ENCODE results near the gene ADAMTS7.
"Not testable (repeated sequence)": the region's sequence is repeated elsewhere in the genome, so short reads cannot be mapped to it uniquely, and the experiment has no call there.

ADAMTS7 gene, protein sequence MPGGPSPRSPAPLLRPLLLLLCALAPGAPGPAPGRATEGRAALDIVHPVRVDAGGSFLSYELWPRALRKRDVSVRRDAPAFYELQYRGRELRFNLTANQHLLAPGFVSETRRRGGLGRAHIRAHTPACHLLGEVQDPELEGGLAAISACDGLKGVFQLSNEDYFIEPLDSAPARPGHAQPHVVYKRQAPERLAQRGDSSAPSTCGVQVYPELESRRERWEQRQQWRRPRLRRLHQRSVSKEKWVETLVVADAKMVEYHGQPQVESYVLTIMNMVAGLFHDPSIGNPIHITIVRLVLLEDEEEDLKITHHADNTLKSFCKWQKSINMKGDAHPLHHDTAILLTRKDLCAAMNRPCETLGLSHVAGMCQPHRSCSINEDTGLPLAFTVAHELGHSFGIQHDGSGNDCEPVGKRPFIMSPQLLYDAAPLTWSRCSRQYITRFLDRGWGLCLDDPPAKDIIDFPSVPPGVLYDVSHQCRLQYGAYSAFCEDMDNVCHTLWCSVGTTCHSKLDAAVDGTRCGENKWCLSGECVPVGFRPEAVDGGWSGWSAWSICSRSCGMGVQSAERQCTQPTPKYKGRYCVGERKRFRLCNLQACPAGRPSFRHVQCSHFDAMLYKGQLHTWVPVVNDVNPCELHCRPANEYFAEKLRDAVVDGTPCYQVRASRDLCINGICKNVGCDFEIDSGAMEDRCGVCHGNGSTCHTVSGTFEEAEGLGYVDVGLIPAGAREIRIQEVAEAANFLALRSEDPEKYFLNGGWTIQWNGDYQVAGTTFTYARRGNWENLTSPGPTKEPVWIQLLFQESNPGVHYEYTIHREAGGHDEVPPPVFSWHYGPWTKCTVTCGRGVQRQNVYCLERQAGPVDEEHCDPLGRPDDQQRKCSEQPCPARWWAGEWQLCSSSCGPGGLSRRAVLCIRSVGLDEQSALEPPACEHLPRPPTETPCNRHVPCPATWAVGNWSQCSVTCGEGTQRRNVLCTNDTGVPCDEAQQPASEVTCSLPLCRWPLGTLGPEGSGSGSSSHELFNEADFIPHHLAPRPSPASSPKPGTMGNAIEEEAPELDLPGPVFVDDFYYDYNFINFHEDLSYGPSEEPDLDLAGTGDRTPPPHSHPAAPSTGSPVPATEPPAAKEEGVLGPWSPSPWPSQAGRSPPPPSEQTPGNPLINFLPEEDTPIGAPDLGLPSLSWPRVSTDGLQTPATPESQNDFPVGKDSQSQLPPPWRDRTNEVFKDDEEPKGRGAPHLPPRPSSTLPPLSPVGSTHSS (N-terminal part only)

DNA sequence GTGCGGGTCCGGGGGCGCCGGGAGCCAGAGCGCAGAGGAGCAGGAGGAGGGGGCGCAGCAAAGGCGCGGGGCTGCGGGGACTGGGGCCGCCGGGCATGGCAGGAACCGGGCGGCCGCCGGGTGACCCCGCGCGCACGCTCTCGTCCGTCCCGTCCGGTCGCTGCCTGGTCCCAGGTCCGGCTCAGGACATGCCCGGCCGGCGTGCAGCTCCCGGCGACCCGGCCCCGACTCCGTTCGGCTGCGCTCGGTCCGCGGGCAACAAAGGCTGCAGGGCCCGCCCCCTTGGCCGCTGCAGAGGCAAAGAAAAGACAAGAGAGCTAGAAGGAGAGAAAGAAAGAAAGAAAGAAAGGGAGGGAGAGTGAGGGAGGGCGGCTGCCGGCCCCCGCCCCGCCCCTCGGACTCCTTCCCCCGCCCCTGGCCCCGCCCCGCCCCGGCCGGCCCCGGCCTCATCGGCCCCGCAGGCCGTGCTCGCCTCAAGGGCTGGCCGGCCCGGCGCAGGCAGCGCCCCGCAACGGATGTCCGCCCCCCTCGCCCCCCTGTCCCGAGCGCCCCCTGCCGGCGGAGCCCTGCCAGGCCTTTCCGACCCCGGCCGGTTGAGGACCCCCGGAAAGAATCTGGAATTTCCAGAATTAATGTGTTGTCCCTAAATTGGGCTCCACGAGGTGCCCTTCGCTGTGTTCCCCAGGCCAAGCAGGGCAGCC lies at the start of gene ADAMTS7:
Gene ADAMTS7 (minus strand): TSS at position 341 of the 701 bp plus-strand sequence. CDS start 244 bp downstream, at position 97.
- DNase-seq (ENCODE audit: low read depth): peak; percentile 77

DNA sequence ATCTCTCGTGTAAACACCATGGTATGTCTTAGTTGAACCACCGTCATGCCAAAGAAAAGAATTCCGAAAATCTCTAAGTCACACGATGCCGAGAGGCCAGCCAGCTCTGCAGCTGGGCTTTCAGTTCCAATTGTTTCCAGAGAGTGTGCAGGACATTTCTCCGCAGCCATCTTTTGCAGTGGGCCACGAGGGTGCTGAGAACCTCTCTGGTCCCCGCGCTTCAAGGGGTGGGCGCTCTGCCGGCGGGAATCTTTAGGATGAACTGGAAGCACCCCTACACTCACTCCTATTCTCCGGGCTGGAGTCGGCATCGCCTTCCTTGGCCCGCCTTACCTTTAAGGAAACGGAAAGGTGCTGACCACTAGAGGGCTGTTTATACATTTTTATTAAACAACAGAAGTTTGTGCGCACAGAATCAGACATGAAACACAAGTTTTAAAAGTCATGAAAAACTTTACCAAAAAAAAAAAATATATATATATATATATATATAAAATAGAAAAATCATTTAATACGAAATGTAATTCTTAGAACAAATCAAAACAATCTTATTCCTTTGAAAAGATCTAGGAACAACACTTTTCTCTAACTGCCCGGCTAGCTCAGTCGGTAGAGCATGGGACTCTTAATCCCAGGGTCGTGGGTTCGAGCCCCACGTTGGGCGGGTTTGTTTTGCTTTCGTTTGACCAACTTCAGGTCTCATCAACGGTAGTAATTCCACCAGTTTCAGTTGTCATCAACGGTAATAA lies 48.9 kb upstream of the ADAMTS7 start:
- DNase-seq (ENCODE audit: low read depth): peak; percentile 89

DNA sequence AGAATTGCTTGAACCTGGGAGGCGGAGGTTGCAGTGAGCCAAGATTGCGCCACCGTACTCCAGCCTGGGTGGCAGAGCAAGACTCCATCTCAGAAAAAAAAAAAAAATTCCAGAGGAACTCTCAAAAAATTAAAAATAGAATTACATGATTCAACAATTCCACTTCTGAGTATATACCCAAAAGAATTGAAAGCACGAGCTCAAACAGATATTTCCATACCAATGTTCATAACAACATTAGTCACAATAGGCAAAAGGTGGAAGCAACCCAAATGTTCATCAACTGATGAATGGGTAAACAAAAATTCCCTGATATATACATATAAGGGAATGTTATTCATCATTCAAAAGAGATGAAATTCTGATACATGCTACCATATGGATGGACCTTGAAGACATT lies 44.5 kb upstream of the ADAMTS7 start:
- peak; percentile 17 for DNase-seq (ENCODE audit: low read depth)

DNA sequence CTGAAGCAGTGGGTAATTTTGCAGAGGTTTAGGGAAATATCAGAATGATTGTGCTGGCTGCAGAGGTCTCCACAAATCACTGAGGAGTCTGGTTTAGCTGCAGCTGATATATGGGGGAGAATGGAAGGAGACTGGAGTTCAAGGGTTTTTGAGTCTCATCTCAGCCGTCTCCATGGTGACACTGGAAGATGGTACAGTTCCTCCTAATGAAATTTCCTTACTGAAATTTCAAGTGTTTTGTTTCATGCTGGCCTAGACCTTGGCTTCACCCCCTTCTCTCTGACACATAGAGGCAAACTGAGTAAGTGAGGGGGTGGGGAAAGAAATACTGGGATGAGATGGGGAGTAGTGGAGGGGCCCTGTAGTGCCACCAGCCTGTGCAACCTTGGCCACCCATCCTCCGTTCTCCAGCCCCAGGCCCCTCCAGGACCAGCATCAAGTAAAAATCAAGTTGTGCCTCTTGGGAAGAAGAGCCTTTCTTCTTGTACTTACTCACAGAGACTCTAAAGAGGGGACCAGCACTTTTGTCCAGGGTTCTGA lies 43.6 kb upstream of the ADAMTS7 start:
- DNase-seq (ENCODE audit: low read depth): no peak

DNA sequence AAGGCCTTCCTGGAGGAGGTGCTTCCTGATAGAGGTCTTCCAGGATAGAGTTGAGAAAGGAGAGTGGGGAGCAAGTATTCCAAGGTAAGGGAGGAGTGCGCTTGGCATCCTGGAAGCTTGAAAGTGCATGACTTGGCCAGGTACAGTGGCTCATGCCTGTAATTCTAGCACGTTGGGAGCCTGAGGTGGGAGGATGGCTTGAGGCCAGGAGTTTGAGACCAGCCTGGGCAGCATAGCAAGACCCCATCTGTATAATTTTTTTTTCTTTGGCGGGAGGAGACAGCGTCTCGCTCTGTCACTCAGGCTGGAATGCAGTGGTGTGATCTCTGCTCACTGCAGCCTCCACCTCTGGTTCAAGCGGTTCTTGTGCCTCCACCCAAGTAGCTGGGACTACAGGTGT lies 42.2 kb upstream of the ADAMTS7 start:
- no peak for DNase-seq (ENCODE audit: low read depth)

DNA sequence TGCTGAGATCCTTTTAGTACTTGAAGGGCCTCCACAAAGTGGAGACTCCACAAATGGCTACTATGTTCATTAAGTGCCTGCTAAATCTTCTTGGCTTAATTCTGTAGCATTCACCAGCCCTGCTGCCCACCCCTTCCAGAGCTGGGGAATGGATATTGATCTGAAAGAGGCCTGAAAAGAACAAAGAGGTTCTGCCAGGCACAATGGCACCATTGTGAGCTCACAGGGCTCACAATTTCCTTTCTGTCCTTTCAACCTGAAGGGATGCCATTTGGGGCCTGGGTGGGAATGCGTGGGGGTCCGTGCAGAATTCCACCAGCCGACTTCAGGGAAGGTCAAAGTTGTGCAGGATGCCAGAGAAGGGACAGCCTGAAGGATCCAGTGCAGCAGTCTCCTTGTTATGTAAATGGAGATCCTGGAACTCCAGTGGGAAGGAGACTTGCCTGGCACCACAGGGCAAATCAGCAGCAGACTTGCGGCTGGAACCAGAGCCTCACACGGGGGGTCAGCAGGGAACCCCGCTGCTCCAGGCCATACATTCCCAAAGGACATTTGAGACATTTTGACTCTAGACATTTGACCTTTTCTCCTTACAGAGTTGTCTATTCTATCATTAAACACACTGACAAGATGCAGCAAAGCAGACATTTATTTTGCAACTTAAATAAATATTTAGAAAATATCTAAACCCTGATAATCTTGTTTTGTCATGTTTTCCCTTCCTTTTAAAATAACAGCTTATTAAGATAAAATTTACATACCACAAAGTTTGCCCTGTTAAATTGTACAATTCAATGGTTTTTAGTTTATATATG lies 39.9 kb upstream of the ADAMTS7 start:
- DNase-seq (ENCODE audit: low read depth): no peak

DNA sequence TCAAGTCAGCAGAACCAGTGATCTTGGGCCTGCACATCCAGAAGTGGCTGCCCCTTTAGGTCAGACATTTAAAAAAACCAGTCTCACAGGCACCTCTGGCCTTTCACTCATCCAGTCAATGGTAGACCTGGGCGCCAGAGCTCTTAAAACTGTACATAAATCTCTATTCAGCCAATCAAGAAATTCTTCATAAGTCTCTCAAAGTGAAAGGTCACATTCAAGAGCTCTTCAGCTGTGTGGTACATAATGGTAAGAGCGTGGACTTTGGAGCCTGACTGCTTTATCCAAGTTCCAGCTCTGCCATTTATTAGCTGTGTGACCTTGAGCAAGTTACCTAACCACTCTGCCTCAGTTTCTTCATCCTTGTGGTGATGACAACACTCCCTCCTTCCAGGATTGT lies 39.1 kb upstream of the ADAMTS7 start:
- DNase-seq (ENCODE audit: low read depth): no peak

DNA sequence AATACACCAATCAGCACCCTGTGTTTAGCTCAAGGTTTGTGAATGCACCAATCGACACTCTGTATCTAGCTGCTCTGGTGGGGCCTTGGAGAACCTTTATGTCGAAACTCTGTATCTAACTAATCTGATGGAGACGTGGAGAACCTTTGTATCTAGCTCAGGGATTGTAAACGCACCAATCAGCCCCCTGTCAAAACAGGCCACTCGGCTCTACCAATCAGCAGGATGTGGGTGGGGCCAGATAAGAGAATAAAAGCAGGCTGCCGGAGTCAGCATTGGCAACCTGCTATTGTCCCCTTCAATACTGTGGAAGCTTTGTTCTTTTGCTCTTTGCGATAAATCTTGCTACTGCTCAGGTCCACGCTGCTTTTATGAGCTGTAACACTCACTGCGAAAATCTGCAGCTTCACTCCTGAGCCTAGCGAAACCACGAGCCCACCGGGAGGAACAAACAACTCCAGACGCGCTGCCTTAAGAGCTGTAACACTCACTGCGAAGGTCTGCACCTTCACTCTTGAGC lies 36.2 kb upstream of the ADAMTS7 start:
- not testable (repeated sequence) for DNase-seq (ENCODE audit: low read depth)

DNA sequence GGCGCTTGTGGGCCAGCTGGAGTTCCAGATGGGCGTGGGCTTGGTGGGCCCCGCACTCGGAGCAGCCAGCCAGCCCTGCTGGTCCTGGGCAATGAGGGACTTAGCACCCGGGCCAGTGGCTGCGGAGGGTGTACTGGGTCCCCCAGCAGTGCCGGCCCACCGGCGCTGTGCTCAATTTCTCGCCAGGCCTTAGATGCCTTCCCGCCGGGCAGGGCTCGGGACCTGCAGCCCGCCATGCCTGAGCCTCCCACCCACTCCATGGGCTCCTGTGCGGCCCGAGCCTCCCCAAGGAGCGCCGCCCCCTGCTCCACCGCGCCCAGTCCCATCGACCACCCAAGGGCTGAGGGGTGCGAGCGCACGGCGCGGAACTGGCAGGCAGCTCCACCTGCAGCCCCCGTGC lies 35.6 kb upstream of the ADAMTS7 start:
- DNase-seq (ENCODE audit: low read depth): not testable (repeated sequence)

DNA sequence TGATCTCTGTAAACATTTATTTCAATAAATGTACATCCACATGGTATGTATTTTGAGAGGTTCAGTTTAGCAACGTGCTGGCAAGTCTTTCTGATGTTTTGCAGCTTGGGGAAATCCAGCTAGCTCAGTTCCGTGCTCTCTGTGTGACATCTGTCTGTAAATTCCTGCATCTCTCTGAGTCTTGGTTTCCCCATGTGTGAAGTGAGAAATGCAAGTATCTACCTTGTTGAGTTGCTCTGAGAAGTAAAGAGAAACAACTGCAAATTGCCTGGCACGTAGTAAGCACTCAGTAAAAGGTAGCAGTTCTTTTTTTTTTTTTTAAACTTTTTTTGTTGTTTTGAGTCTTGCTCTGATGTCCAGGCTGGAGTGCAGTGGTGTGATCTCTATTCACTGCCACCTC lies 31.3 kb upstream of the ADAMTS7 start:
- DNase-seq (ENCODE audit: low read depth): no peak

DNA sequence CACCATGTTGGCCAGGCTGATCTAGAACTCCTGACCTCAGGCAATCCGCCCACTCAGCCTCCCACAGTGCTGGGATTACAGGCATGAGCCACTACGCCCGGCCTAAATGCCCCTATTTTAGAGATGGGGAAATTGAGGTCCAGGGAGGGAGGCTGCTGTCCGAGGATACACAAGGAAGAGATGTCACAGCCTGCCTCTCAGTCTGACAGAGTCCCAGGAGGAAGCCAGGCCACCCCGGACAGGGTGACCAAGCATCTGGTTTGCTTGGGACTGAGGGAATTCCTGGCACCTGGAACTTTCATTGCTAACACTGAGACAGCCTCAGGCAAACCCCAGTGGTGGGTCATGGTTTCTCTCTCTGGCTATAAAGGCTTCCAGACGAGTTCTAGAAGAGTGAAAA lies 30.6 kb upstream of the ADAMTS7 start:
- DNase-seq (ENCODE audit: low read depth): no peak

DNA sequence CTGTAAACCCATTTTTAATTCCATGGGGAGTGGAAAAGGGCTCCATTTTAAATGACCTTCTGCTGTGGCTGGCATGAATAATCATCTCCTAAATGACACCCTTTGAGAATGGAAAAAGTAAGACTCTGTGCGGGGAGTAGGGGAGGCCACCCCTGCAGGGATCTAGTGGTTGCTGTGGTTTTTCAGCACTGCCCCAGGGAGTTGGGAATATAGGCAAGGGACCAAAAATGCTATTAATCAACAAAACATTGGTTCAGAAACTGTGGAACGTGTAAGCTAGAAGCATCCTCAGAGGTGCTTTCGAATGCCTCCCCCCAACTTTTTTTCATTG lies 30.1 kb upstream of the ADAMTS7 start:
- DNase-seq (ENCODE audit: low read depth): no peak

DNA sequence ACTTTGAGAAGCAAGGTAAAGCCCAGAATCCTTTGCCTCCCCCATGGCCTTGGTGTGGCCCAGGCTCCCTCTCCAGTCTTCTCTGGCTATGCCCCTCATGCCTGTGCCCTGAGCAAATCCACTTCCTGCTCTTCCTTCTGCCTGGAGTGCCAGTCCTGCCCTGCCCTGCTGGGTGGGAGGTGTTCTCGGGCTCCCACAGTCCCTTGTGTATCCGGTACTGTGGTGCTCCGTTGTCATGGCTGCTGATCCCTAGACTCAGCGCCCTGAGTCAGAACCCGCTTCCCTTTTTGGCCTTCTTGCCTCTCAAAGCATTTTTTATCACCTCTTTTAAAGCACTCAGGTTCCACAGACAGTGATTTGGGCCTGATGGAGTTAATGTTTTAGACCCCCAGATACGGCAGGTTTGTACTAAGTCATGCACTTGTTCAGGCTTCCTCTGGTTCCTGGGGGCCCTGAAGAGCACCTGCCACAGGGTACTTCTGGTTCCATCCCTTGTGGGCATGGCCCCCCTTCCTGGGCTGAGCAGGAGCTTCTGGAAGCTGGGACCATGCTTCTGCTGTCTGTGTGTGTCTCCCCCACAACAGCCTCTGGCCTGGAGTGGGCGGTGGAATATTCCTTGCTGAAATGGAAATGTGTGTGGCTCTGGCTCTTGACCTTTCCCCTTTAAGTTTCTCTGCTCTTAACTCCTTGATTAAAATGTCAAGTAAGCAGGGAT lies 29.6 kb upstream of the ADAMTS7 start:
- DNase-seq (ENCODE audit: low read depth): no peak

DNA sequence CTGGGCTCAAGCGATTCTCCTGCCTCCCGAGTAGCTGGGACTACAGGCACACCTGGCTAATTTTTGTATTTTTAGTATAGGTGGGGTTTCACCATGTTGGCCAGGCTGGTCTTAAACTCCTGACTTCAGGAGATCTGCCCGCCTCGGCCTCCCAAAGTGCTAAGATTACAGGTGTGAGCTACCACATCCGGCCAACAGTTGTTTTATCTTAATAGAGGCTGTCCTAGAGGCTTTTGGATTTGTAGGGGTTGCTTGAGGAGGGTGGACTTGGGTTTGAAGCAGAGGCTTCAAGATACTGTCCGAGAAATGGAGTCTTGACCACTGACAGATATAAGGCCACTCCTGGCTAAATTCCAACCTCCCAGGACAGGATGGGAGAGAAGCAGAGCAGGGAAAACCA lies 27.9 kb upstream of the ADAMTS7 start:
- DNase-seq (ENCODE audit: low read depth): not testable (repeated sequence)

DNA sequence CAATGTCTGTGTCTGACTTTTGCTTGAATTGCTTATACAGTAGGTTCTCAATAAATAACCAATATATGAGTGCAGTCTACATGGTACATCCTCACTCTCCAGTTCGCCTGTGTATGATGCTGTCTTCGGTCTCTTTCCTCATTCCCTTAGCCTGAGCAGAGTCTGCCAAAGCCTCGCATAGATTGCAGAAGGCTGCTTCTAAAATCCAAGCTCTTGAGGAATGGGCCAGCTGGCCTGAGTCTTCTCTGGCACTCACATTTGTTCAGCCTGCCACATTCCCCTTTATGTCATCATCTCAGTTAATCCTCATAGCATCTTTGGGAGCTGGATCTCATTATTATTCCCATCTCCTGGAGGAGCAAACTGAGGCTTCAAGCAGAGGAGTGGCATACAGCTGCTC lies 27.2 kb upstream of the ADAMTS7 start:
- DNase-seq (ENCODE audit: low read depth): no peak

DNA sequence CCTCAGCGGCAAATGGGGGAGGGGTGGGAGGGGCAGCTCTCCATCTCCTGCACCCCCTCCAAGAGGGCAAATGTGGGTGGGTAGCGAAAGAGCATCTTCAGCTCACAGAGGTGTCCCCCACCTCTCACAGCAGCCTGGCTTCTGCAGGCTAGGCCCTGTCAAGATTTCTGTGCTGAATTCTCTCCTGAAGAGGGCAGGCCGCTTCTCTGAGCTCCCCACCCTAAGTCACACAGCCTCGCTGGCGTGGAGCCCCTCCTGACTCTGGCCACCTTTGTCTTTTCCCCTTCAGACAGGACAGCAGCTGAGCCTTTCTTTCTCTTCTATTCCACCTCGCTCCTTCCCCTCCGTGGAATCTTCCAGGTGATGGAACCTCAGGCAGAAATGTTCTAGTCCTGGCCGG lies 26.3 kb upstream of the ADAMTS7 start:
- no peak for DNase-seq (ENCODE audit: low read depth)

DNA sequence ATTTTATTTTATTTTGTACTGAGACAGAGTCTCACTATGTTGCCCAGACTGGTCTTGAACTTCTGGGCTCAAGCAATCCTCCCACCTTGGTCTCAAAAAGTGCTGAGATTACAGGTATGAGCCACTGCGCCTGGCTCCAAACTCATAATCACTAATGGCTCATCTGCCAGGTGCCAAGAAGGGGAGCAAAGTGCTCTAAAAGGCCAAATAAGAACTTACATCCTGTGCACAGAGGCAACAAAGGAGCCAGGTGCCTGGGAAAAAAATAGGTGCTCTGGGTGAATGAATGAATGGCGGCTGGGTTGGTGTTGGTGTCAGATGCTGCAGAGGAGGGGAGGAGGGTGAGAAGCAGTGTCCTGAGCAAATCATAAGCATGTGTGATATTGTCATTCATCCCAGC lies 25.9 kb upstream of the ADAMTS7 start:
- DNase-seq (ENCODE audit: low read depth): no peak

DNA sequence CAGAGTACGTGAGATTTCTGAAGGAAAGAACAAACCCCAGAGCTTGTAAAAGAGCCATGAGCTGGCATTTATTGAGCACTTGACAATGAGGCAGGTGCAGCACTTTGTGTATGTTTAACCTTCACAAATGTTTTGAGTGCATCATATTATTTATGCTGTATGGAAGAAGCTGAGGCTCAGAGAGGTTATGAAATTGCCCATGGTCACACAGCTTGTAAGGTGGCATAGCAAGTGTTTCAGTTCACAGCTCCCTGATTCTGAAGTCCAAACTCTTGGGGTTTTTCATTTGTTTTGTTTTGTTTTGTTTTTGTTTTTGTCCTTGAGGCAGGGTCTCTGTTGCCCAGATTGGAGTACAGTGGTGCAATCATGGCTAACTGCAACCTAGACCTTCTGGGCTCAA lies 25.1 kb upstream of the ADAMTS7 start:
- DNase-seq (ENCODE audit: low read depth): no peak

Measured in ELR (cell line).